HG02610 (cell line): Measurements from ENCODE around the gene PLOD3.
"Not testable (repeated sequence)": the region's sequence is repeated elsewhere in the genome, so short reads cannot be mapped to it uniquely, and the experiment has no call there.

Experiments
- ATAC-seq: cut with Tn5 transposase; IDR thresholded peaks from one replicate; pipeline ENCODE4 v1.9.1; 2021; ENCODE audit warnings: mild to moderate bottlenecking, moderate library complexity; ENCODE audit not compliant: unreplicated experiment

Gene PLOD3

DNA sequence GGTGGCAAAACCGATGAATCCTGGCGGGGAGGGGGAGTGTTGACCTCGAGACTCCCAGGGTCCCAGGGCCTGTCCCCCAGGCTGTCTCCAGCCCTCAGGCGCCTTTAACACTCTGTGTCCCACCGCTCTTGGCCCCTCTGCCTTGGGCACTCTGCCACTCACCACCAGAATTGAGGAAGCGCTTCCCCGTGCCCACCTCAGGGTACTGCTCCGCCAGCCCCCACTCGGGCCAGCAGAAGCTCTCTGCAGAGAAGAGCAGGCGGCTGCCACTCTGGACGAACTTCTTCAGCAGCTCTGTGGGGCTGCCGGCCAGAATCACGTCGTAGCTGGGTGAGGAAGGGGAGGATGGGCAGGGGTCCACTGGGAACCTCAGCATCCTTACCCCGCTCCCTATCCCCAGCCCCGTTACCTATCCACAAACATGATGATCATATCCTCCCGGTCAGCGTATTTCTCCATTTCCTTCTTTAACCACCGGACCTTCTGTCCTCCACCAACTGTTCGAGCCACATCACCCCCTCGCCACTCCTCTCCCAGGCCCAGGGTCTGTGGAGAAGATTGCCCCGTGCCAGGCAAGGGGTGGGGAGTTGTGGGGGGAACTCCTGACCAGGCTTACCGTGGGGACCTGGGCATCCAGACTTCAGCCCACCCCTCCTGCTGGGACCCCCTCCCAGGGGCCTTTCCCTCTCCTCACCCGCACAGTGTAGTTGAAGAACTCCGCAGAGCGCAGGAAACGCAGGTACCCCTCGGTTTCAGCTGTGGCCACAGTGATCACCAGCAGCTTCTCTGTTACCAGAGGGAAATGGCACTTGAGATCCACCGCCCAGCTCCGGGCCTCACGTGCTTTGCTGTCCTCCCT lies 1.2 kb downstream of the PLOD3 start:
- no peak for ATAC-seq

DNA sequence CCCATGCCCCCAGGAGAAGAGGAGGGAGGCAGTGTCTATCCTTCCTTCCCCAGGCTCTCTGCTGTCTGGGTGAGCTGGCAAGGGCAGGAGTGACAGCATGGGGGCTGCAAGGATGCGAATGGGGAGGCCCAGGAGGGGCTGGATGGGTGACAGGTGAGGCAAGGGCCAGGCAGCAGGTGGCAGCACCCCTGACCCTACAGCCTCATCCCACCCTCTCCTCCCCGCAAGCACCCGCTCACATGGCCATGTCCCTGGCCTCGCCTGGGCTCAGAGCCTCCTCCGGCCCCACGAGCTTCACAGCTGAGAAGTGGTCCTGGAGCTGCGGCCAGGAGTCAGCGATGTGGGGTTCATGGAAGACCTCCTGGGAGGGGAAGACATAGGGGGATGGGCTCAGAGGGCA lies 5.4 kb downstream of the PLOD3 start:
- no peak for ATAC-seq

DNA sequence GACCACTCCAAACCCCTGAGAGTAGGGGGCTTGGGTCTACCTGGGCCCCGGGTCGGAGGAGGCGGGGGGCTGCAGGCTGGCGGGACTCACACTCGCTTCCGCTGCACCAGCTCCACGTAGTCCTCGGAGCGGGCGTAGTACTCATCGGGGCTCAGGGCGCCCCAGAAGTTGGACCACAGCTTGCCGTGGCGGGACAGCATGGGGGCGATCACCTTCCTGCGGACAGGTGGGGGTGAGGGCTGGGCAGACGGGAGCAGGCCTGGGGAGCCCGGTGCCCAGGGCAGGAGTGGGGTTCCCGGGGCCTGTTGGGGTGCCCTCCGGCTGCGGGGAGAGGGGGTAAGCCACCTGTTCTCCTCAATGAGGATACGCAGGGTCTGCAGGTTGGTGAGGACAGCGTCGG lies 5.9 kb downstream of the PLOD3 start:
- no peak for ATAC-seq

DNA sequence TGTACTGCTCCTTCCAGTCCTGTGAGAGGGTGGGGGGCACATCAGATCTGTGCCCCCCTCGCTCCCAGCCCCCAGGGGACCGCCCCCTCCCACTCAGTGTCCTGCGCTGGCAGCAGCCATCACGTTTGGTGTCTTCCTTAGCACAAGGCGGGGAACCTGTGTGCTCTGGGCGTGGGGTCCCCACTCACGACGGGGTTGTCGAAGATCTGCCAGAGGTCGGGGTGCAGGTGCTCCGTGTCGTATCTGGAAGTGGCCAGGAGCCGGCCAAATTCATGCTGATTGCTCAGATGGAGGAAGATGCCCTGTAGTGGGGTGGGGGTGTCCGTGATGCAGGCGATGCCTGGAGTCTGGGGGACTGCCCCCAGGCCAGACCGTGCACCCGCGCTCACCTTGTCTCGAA lies 7.2 kb downstream of the PLOD3 start:
- ATAC-seq, result no peak

DNA sequence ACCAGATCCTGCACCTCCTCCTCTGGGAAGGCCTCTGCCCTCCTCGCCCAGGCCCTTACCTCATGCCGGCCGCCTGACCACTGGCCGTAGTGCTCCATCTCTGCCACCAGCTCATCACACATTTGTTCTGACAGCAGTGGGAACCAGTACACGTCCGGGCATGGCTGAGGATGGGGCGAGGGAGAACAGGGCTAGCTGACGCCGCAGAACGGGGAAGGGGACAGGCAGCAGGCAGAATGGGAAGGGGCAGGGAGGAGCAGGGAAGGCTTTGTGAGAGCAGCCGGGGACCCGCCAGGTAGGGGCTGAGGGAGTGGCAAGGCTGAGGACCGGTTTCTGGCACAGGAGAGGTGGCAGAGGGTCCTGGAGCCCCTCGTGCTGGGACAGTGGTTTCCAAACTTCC lies 8.6 kb downstream of the PLOD3 start:
- no peak for ATAC-seq

DNA sequence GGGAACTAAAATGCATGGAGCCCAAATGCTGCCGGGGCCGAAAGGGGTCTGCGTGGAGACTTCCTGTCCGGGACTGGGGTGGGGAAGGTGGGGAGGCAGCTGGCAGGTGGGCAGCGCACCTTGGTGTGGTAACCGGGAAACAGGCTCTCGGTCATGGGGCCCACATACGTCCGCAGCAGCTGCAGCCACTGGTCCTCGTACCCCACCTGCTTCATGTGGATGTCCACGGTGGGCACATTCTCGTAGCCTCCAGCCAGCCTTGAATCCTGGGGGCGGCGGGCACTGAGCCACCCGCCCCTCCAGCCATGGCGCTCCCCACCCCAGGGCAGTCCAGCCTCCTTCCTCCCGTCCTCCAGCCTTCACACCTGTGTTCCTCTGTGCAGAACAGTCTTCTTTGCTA lies 9.9 kb downstream of the PLOD3 start:
- no peak for ATAC-seq

DNA sequence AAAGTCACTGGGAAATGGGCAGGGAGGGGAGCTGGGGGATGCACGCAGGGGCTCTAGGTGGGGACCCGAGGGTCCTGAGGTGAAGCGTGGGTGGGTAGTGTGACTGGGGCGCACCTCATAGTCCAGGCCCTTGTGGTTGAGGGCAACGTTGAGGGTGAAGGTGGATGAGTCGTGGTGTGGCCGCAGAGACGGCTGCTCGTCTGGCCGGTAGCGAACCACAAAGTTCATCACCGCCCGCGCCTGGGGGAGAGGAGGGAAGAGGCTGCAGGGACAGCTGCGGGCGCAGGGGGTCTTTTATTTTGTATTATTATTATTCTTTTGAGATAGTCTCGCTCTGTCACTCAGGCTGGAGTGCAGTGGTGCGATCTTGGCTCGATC lies 10.7 kb downstream of the PLOD3 start:
- no peak for ATAC-seq

DNA sequence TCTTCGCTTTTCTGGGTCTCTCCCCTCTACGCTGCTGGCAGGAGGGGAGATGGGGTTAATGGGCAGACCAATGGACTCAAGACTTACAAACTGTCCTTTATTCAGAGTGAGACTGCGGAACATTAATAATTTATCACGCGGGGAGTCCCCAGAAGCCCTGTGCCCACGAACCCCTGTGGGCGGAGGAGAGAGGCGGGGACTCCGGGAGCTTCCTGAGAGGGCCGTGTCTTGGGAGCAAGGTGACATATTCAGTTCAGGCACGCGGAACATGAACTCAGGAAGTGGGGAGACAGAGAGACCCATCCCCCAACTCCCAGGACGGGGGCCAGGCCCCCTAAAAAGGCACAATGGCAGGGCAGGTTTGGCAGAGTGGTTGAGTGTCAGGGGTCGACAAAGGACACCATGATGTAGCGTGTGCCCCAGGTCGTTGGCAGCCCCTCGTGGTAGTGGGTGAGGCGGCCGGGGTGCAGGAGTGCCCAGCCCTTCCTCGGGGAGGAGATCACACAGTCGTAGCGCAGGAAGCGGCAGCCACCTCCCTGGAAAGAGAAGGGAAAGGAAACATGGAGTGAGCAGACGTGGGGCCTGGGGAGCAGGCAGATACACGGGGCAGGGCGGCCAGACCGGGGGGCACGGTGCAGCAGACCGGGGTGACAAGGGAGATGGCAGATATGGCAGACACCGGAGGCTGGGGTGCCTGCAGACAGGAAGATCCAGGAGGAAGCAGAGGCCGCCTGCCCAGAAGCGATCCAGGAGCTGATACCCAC lies 11.3 kb downstream of the PLOD3 start:
- no peak for ATAC-seq

DNA sequence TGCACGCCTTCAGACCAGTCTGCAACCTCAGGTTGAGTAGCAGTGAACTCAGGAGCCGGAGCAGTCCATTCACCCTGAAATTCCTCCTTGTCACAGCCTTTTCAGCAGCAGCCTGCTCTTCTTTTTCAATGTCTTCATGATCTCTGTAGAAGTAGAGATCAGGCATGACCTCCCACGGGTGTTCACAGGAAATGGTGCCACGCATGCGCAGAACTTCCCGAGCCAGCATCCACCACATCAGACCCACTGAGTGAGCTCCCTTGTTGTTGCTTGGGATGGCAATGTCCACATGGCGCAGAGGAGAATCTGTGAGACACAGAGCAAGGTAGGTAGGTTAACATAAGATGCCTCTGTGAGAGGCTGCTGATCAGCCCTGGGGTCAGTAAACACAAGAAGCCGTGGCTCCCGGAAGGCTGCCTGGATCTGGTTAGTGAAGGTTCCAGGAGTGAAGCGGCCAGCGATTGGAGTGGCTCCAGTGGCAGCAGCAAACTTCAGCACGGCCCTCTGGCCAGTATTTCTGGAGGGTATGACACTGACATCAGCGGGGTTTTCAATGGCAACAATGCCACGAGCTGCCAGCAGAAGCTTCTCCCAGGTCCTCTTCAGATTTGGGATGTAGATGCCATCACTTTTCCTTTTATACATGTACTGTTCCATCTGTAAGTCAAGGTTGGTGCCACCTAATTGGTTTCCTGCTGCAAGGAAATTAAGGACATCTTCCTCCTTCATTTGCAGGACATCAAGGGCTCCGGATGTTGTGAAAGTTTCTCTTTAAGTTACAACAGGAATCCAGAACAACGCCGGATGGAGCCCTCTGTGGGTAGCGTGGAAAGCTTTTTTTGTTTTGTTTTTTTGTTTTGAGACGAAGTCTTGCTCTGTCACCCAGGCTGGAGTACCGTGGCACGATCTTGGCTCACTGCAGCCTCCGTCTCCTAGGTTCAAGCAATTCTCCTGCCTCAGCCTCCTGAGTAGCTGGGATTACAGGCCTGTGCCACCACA lies 13.3 kb downstream of the PLOD3 start:
- ATAC-seq, result not testable (repeated sequence)

DNA sequence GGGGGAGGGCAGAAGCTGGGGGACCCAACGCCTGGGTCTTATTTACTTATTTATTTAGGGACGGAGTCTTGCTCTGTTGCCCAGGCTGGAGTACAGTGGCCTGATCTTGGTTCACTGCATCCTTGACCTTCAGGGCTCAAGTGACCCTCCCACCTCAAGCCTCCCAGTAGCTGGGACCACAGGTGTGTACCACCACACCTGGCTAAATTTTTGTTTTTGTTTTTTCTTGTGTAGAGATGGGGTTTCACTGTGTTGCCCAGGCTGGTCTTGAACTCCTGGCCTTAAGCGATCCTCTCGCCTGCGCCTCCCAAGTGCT lies 14.8 kb downstream of the PLOD3 start:
- ATAC-seq, result no peak

DNA sequence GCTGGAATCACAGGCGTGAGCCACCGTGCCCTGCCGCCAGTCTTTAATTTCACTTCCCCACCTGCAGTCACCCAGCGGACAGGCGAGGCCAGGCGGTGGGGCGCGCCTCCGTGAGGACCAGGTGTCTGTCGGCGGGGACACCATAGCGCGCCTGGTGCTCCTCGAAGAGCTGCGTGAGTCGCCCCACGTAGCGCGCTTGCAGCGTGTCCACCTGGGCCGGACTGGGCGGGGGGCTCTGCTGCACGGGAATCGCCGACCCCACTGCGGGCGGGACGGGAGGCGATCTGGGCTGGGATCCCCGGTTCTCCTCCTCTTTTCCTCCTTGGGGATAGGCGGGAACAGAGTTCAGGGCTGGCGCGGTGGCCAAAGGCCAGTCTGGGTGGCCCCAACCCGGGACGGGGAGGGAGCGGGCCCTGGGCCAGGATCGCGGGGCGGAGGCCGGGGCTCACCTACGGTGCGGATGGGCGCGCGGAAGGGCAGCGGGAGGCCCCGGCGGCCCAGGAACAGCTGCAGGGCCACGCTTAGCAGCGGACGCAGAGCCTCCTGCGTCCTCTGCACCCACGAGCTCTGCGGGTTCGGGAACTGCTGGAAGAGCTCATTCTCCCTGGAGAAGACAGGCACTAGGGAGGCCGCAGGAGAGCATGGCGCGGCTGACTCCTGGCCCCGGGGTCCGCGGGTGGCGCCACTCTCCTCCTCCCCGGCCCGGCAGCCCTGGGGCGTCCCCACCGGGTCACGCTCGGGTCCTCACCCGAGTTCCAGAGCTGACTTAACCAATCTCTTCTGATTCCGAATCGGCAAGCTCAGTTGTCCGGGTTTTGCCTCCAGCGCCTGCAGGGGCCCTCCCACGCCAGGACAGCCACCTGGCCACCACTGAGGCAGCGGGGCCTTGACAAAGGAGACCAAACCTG lies 15.4 kb downstream of the PLOD3 start:
- no peak for ATAC-seq

DNA sequence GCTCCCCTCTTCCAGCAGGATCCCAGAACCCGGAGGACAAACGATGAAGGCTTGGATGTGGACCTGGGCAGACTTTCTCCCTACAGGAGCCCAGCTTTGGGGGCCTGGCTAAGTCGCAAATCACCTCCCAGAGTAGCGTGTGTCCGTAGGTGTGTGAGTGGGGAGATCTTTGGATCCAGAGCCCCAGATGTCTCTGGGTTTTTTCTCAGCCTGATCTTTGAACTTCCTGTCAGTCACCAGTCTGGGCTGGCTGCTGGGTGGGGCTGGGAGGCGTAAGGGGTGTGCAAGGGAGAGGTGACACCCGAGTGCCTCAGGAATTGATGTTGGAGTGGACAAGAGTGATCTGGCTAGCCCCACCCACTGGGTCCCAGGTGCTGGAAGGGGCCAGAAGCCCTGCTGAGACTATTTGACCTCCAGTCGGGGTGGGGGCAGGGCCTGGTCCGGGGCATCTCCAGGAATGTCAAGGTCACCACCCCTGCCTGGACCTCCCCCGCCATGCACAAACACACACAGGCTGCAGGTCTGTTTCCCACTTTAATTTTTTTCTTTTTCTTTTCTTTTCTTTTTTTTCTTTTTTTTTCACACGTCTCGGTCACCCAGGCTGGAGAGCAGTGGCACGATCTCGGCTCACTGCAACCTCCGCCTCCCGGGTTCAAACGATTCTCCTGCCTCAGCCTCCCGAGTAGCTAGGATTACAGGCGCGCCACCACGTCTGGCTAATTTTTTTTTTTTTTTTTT lies 16.4 kb downstream of the PLOD3 start, which contains the start of gene MOGAT3:
Gene MOGAT3 (minus strand): TSS at position 175 of the 738 bp plus-strand sequence. CDS start 182 bp downstream, outside the sequence.
- ATAC-seq, result no peak

DNA sequence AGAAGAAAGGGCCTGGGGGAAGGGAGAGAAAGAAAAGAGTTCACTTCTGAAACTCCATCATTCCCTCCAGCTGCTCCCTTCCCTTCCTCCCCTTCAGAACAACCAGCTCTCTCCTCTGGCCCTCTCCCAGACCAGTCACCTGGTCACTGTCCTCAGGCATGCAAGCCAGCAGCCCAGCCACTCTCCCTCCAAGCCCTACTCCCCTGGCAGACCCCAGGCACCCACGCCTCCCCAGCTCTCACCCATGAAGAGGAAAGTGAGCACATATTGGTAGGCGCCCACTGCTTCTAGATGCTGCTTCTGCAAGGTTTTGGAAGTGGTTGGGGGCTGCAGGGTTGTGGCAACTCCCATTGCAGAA lies 16.9 kb downstream of the PLOD3 start:
- ATAC-seq, result no peak

DNA sequence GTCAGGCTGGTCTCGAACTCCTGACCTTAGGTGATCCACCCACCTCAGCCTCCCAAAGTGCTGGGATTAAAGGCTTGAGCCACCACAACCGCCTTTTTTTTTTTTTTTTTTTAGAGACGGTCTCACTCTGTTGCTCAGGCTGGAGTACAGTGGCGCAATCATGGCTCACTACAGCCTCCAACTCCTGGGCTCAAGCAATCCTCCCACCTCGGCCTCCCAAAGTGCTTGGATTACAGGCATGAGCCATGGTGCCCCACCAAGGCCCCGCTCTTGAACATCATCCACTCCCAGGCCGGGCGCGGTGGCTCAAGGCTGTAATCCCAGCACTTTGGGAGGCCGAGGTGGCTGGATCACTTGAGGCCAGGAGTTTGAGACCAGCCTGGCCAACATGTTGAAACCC lies 17.9 kb downstream of the PLOD3 start:
- not testable (repeated sequence) for ATAC-seq

DNA sequence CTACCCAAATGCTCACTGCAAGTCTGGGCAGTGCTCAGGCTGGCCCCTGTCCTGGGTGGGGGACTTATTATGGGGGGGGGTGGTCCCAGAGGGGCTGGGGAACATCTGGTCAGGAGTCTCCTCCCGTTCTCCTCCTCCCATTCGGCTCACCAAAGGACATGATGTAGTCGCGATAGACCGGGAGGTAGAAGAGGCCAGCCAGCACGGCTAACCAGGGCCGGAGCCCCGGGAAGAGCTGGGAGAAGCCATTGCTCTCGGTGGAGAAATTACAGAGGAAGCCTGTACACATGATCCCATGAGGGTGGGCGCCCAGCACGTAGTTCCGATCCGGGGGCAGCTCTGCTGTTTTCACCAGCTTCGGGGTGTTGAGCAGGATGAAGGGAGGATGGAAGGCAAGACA lies 18.9 kb downstream of the PLOD3 start:
- ATAC-seq, result no peak

DNA sequence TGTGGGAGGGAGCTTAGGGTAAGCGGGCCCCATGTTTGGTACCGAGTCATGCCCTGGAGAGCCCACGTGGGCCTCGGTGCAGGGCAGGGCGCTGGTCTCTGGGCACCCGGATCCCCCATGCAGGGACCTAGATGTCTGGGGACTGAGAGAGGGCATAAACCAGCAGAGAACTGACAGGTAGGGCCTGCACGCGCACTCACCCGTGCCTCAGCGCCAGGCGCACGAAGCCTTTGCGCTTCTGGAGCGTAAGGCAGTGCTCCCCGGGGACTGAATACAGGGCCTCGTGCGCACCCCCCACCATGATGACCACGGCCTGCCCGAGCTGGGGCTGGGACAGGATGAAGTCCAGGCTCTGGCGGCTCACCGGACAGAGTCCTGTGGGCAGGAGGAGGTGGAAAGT lies 19.4 kb downstream of the PLOD3 start:
- ATAC-seq, result no peak

DNA sequence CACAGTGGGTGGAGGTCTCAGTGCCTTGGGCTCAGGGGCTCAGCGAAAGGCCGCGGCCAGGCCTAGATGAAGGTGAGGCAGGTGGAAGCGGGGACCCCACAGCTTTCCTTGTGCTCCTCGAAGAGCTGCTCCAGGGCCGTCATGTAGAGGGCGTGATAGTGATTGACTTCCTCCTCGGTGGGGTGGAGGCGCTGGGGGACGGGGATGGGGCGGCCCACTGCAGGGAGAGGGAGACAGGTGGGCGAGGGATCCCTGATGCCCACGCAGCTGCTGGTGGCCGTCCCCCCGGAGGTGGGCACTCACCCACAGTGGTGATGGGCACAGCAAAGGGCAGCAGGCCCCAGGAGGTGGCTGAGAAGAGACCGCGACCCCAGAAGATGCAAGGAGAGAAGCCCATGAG lies 21.5 kb downstream of the PLOD3 start:
- no peak for ATAC-seq

DNA sequence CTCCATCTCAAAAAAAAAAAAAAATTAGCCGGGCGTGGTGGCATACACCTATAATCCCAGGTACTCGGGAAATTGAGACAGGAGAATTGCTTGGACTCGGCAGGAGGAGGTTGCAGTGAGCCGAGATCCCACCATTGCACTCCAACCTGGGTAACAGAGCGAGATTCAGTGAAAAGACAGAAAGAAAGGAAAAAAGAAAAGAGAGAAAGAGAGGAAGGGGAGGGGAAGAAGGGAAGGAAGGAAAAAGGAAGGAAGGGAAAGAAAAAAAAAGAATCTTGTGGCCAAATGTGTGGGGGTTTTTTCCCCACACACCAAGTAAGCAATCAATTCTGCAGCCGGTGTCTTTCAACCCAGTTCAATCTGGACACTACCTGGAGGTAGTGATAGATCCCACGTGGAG lies 28.3 kb downstream of the PLOD3 start:
- no peak for ATAC-seq

DNA sequence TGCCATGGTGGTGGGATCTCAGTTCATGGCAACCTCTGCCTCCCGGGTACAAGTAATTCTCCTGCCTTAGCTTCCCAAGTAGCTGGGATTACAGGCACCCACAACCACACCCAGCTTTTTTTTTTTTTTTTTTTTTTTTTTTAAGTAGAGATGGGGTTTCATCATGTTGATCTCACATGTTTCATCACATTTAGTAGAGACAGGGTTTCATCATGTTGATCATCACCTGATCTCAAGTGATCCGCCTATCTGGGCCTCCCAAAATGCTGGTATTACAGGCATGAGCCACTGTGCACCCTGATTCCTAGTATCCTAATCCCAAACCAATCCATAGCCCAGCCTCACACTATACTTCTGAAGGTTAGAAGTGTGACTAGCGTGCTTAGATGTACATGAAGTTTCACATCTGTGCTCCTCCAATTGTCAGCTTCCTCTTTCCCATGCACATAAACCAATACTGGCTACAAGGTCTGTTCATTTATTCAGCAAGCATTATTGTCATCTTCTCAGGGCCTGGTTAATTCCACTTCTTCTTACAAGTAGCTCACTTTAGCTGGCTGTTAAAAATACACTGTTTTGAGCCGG lies 30.4 kb downstream of the PLOD3 start:
- ATAC-seq, result no peak
